ENCODE results near the gene SAMD5.

The SAMD5 gene

DNA sequence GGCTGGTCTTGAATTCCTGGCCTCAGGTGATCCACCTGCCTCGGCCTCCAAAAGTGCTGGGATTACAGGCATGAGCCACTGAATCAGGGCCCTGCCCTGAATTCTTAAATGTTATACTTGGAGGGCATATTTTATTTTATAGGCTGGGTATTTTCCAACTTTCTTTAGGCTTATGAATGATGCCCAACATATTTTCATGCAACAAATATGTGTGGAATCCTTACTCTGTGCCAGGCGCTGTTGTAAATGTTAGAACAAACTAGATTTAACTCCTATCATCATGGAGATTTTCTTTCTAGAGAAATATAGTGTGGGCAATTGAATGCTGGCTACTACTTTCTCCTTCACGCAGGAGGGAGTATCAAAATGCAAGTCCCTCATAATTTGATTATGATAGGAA is 71.2 kb downstream of the SAMD5 start:
- no peak for DNase-seq (ENCODE audit: low spot score)
- ChIA-PET POLR2A (ENCODE audit: low non-redundant PET) (no interaction called here), CTCF (no interaction called here)
- no peak overlapping the region for H3K27ac ChIP-seq
- TF ChIP-seq, protein P1, sequence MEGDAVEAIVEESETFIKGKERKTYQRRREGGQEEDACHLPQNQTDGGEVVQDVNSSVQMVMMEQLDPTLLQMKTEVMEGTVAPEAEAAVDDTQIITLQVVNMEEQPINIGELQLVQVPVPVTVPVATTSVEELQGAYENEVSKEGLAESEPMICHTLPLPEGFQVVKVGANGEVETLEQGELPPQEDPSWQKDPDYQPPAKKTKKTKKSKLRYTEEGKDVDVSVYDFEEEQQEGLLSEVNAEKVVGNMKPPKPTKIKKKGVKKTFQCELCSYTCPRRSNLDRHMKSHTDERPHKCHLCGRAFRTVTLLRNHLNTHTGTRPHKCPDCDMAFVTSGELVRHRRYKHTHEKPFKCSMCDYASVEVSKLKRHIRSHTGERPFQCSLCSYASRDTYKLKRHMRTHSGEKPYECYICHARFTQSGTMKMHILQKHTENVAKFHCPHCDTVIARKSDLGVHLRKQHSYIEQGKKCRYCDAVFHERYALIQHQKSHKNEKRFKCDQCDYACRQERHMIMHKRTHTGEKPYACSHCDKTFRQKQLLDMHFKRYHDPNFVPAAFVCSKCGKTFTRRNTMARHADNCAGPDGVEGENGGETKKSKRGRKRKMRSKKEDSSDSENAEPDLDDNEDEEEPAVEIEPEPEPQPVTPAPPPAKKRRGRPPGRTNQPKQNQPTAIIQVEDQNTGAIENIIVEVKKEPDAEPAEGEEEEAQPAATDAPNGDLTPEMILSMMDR (conservative IDR thresholded peaks at IDR 0.05; ENCODE audit: low read depth): no peak

DNA sequence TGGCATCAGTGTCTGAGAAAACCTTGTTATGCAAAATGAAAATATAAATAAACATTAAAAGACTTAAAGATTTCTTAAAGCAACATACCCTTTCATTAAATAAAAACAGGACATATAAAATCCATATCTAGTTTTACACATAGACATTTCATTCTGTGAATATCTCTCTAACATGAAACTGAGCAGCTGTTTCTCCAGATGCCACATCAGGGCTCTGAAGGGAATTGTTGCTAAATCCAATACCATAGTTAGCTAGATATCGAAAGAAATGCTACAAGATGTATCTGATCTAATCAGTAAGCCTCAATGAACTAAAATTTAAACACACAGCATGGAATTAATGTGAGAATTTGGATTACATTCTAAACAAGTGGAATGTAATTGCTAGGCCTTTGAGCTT is 74.5 kb downstream of the SAMD5 start:
- TF ChIP-seq, protein P1 (conservative IDR thresholded peaks at IDR 0.05; ENCODE audit: low read depth): no peak
- DNase-seq (ENCODE audit: low spot score): no peak
- no peak overlapping the region for H3K27ac ChIP-seq
- CTCF ChIA-PET: interaction anchor here (0.6 kb wide), 1 partner anchor 43 kb away, joined by 9 read pairs; no protein-coding TSS in a partner anchor
- POLR2A ChIA-PET (ENCODE audit: low non-redundant PET): no interaction called here

DNA sequence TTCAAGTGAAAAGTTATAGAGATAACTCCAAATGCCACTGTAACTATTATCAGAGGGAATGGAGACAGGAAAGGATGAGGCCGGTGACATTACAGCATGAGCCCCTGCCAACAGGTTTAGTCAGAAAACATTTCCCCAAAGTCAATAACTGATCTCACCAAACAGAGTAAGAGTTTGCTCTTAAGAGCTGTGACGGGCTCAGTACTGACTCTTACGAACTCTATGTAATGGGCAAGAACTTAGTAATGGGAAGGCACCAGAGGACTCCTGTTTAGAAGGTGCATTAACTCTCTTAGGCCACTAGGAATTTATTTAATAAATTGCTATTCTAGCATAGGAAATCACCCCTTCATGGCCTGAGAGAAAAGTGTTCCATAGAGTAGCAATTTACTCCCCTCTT is 76.8 kb downstream of the SAMD5 start:
- DNase-seq (ENCODE audit: low spot score): no peak
- POLR2A ChIA-PET (ENCODE audit: low non-redundant PET): no interaction called here
- CTCF ChIA-PET: no interaction called here
- no peak overlapping the region for H3K27ac ChIP-seq
- TF ChIP-seq, protein P1 (conservative IDR thresholded peaks at IDR 0.05; ENCODE audit: low read depth): no peak

DNA sequence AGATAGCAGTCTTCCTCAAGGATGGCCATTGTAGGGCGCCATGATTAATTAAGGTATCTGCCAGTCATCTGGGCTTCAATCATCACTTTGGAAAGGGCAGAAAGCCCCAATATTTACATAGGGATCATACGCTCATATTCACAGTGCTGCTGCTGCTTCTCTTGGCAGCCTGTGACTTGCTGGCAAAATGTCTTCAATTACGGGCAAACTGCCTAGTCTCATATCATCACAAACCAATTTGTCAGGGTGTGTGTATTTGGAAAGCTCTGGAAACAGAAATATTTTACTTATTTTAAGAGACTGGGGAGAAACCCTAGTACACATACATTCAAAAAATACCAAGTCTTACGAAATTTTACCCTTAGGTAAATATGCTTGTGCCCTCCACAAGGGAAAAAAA is 77.6 kb downstream of the SAMD5 start:
- no peak for DNase-seq (ENCODE audit: low spot score)
- H3K27ac ChIP-seq: no peak overlapping the region
- CTCF ChIA-PET: no interaction called here
- TF ChIP-seq, protein P1 (conservative IDR thresholded peaks at IDR 0.05; ENCODE audit: low read depth): no peak
- POLR2A ChIA-PET (ENCODE audit: low non-redundant PET): no interaction called here

DNA sequence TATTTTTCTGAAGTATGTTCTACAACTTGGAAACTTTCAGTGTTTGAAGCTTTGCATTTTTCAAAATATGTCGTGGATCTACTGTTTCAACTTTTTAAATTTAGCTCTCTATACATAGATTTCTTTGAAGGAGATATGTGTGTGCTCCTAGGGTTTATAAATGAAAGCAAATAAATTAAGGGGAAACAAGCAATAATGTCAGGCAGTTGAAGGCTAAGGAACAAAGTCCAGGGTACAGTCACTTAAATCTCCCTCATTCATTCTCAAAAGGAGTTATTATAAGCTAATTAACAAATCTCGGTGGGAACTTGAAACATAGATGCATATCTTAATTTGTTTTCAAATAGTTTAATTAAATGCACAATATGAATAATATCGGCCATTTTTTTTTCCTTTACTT is 79.4 kb downstream of the SAMD5 start:
- TF ChIP-seq, protein P1 (conservative IDR thresholded peaks at IDR 0.05; ENCODE audit: low read depth): no peak
- ChIA-PET POLR2A (ENCODE audit: low non-redundant PET) (no interaction called here), CTCF (no interaction called here)
- no peak overlapping the region for H3K27ac ChIP-seq
- DNase-seq (ENCODE audit: low spot score): no peak

DNA sequence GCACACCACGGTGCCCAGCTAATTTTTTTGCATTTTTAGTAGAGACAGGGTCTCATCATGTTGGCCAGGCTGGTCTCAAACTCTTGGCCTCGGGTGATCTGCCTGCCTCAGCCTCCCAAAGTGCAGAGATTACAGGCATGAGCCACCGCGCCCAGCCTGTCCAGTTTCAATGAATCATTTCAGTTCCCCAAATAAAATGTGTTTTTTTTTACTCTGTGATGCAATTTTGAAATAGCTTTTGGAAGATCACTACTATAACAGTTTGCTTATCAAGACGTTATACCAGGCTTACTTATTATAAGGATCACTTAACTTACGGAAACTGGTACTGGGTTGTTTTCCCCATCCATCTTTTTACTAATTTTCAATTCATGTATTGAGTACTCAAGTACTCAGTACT is 80.0 kb downstream of the SAMD5 start:
- ChIA-PET CTCF (no interaction called here), POLR2A (ENCODE audit: low non-redundant PET) (no interaction called here)
- no peak overlapping the region for H3K27ac ChIP-seq
- no peak for DNase-seq (ENCODE audit: low spot score)
- TF ChIP-seq, protein P1 (conservative IDR thresholded peaks at IDR 0.05; ENCODE audit: low read depth): no peak

DNA sequence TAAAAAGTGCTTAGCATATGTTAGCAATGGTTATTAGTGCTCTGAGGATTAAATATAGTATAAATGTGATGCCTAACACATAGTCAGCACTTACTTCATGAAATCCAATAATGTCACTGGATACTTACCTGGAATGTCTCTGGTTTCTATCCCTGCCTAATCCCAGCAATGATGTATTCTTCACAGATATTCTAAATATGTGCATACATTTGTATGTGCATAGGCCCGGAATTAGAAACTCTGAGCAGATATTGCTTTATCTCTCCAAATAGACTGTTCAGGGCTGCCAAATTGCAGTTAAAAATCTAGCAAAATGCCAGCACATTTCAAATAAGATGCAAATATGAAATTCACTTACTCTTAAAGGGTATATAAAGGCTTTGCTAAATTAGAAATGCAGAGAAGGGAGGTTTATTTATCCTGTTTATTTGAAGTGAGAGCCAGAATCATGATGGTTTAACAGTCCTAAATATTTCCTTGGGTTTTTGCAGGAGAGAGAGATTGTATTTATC is 81.3 kb downstream of the SAMD5 start:
- TF ChIP-seq, protein P1 (conservative IDR thresholded peaks at IDR 0.05; ENCODE audit: low read depth): no peak
- DNase-seq (ENCODE audit: low spot score): no peak
- CTCF ChIA-PET: no interaction called here
- H3K27ac ChIP-seq: no peak overlapping the region
- POLR2A ChIA-PET (ENCODE audit: low non-redundant PET): no interaction called here

Measured in RWPE1 (cell line).